Stimulated activated CD8-positive, alpha-beta memory T cell treated with anti-CD3 and anti-CD28 coated beads, Interleukin-4, amount 100 ng/mL, for 48 hours (primary cell): ENCODE measurements around the gene ANKRD13C.

Experiments used
- DNase-seq: peaks from one replicate; pipeline ENCODE4 v3.0.0-alpha.2; 2020

The ANKRD13C gene

DNA sequence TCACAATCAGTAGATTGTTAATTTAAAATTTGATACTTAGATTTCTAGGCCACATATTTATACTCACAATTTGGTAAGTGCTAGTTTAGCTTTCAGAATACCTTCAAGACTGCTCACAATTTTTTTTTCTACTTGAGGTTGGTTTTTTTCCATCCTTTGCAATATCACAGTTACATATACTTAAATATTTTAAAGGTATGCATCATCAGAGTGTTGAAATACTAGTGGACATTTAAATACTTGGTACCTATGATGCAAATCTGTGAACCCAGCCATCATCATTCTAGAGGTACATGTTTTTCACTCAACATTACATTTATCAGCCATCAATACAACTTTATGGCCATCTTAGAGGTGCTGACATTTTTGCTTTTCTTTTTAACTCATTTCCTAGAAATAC is 143.0 kb downstream of the ANKRD13C start:
- DNase-seq: no peak

DNA sequence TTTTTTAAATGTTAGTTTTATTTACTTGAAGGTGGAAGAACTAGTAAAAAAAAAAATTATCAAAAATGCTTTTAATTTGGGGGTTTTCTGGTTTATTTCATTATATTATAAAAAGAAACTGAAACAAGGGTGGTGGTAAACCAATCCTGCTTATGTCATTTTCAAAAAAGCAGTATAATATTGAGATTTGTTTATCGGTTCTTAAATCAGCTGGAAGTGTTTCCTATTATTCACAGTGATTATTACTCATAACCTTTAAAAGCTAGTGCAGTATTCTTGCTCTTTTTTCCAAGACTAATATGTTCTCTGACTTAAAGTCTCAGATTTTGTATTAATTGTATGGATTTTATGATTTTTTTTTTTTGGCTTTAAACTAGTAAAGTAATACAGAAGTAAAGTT is 143.7 kb downstream of the ANKRD13C start:
- DNase-seq: no peak
